Measurements from ENCODE around the gene DEGS2. TPM values are rescaled to one million over a fixed set of nuclear protein-coding genes. Genes with fewer than 3 reads are reported as not detected.

The DEGS2 gene
- total and polyA plus RNA-seq, 2 donors from 2014 or later = 25.1 to 28.7 TPM

DNA sequence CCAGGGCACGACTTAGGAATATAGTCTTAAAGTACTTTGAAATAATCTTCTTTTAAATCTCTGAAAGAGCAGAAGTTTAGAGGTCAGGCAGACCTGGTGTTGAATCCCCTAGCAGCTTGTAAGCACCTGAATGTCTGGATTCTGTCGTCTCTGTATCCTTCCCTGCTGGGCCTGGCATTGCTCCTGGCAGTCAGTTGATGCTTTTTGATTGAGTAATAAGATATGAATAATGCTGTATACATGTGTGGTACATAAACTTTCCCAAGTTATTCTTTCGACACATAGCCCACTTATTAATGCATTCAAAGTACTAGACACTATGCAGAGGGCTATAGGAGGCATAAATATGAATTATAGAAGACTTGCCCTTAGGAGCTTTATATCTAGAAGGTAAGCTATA lies 62.8 kb downstream of the DEGS2 start:
- Histone ChIP-seq H3K9ac (ENCODE audit: low read length in 3 of 3) (no peak overlapping the region), H3K27ac (ENCODE audit: low read depth in 2 of 2, low read length in 2 of 2) (no peak overlapping the region), H3K36me3 (ENCODE audit: control insufficient read depth in 2 of 3, insufficient read depth in 3 of 3, low read length in 3 of 3) (peaks cover 0 to 3% (median 0%) of the 10 kb centered on the region in 3 donors), H3K4me1 (ENCODE audit: control insufficient read depth in 2 of 3, insufficient read depth in 2 of 3, low read depth in 1 of 3, low read length in 3 of 3) (no peaks in the 10 kb centered on the region), H3K27me3 (ENCODE audit: control insufficient read depth, insufficient read depth, low read length) (no peaks in the 10 kb centered on the region), H3K4me3 (ENCODE audit: low read length in 3 of 3) (no peak overlapping the region), H3K9me3 (ENCODE audit: control insufficient read depth in 2 of 3, insufficient read depth in 1 of 3, low read length in 3 of 3) (no peaks in the 10 kb centered on the region)
- no peak for FAIRE-seq
- intact Hi-C loops (cut with DNase I) = no loop called here
- TF ChIP-seq CTCF (IDR thresholded peaks at IDR 0.05; ENCODE audit: borderline replicate concordance, extremely low read depth, insufficient read depth) = no peak
- no peak for DNase-seq

Small RNAs within 50 kb of the gene (microRNA-seq; reads per million reads assigned to microRNA genes)
- gene MIR151B (99.5 reads per million, percentile 52 among the genes with 10 or more reads in this experiment), gene MIR342 (2,010 reads per million, percentile 85 among the genes with 10 or more reads in this experiment)

Other genes starting within 250 kb of the DEGS2 start
- 84.1 TPM for gene EVL, start 94.2 kb downstream of the DEGS2 start, total RNA-seq
- 54.8 TPM for gene EVL, start 94.2 kb downstream of the DEGS2 start, polyA plus RNA-seq (ENCODE audit: insufficient read depth, low read depth, low replicate concordance)
- 60.4 TPM for gene YY1, start 79.5 kb upstream of the DEGS2 start, total RNA-seq
- gene YY1, start 79.5 kb upstream of the DEGS2 start, polyA plus RNA-seq (ENCODE audit: insufficient read depth, low read depth, low replicate concordance) = 34.2 TPM
- 152 TPM for gene SLC25A29, start 146.8 kb upstream of the DEGS2 start, total RNA-seq
- gene SLC25A29, start 146.8 kb upstream of the DEGS2 start, polyA plus RNA-seq (ENCODE audit: insufficient read depth, low read depth, low replicate concordance) = 88.5 TPM
- gene SLC25A47, start 163.7 kb upstream of the DEGS2 start, total RNA-seq = not detected
- 1.0 TPM for gene SLC25A47, start 163.7 kb upstream of the DEGS2 start, polyA plus RNA-seq (ENCODE audit: insufficient read depth, low read depth, low replicate concordance)
- gene WDR25, start 216.8 kb upstream of the DEGS2 start, total RNA-seq = 12.9 TPM
- 11.7 TPM for gene WDR25, start 216.8 kb upstream of the DEGS2 start, polyA plus RNA-seq (ENCODE audit: insufficient read depth, low read depth, low replicate concordance)